ELR (cell line): ENCODE measurements around the gene VIPR1.

Experiments used
- DNase-seq: peaks from one replicate; pipeline ENCODE4 v3.0.0-alpha.2; 2015; ENCODE audit warnings: low read depth

Gene VIPR1

DNA sequence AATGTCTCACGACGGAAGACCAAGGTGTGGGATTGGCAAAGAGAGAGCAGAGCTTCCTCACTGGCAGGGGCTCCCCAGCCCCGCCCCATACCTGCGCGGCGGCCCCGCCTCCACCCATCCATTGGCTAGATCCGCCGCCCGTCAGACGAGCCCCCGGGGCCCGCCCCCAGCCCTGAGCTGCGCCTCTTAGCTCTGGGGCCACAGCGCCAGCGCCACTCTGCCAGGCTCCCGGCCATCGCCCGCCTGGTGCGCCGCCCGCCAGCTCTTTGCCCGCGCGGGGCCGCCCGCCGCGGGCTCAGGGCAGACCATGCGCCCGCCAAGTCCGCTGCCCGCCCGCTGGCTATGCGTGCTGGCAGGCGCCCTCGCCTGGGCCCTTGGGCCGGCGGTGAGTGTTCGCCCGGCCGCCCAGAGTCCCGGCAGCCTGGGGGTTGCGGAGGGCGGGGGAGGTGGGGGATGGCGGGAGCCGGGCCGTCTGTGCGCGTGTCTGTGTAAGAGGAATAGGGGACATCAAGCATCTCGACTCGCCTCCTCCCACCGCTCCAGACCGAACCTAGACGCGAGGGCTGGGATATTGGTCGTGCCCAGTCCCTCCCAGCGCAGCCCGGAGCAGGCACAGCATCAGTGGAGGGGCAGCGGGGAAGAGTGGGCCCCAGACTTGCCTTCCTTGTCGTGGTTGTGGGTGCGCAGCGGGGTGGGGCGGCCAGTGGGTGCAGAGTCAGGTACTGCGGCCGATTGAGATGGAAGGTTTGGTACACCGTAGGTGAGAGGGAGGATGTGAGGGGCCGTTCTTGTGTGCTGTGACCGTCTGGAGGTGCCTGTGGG, at the start of gene VIPR1:
Gene VIPR1, plus strand, starts transcription at position 215 of the 822 bp plus-strand sequence. Its CDS starts 93 bp downstream, at position 308.
- peak; percentile 22 for DNase-seq

DNA sequence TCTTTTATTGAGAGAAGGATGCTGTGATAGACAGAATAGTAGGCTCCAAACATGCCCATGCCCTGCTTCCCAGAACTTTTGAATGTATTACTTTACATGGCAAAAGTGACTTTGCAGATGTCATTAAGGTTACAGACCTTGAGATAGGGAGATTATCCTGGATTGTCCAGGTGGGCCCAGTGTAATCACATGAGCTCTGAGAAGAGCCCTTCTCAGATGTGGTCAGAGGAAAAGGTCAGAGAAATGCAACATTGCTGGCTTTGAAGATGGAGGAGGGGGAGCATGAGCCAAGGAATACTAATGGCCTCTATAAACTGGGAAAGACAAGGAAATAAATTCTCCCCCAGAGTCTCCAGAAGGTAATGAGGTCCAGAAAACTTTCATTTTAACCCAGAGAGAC, 46.2 kb upstream of the VIPR1 start:
- DNase-seq: no peak

DNA sequence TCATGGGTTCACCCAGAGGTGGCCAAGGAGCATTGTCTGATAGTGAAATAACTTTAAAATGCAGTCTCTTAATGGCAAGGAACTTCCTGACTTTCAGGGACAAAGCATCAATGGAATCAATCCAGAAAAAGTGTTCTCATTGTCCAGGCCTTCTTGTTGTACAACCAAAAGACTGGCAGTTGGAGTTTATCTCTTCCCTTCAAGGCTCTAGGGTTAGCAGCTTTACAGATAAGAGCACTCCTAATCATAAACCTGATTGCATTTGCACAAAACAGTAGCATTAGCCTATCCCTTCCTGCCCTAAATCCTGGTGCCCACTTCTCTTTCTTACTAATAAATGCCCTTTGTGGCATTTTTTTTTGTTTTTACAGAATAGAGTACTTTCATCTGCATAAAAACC, 43.3 kb upstream of the VIPR1 start:
- no peak for DNase-seq

- no peak for DNase-seq
Observed at GRCh38 chr3:42461762-42462161, 40.7 kb upstream of the VIPR1 start.

DNA sequence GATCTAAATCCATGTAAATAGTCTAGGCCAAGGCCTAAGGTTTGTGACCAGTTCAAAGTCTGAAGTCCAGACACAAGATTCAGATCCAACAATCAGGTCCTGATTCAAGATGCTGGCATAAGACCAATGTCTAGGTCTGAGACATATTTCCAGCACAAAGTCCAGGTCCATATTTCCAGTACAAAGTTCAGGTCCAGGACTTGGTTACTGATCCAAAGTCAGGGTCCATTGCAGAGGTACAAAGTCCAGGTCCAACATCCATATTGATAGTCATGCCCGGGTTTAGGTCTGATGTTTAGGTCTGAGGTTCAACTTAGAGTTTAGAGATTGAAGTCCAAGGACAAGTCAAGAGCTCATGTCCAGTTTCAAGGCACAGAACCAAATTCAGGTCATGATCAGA, 39.4 kb upstream of the VIPR1 start:
- DNase-seq: no peak

- DNase-seq: no peak
Observed at GRCh38 chr3:42468111-42468510, 34.3 kb upstream of the VIPR1 start.

GRCh38 chr3:42472555-42472954, 29.9 kb upstream of the VIPR1 start:
- DNase-seq: no peak

DNA sequence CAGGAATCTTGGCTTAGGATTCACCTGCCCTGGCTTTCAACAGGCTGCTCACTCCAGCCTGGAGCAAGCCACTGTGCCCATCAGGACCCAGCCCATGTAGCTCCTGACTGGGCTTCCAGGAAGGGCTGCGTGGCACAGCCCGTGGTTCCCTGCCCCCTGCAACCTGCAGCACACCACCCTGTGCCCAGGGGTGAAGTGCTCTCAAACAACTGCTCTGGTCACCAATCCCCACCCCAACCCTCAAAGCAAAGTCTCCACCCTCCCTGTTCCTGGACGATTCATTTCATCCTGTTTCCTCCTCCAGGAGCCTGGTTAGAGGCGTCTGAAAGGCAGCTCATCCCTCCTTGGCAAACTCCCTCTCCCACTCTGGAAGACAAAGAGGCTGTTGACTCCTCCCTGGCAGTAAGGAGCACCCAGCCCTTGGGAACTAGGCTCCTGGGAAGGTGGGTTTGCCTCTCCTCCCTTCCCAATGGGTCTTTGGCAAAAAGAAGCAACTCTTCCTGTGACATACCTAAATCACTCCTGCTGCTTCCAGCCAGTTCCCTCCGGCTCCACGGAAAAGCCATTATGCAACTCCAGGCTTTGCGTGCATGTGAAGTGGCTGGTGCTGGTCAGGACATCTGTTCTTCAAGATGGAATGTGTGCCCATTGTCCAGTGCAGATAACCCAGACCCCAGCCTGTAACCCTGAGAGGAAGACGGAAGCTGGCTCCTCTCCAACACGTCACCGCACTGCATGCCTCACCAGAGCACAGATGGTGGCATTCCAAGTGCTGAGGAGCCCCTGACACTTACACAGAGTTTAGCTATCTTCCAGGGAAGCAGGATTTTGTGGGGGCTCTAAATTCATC, 29.1 kb upstream of the VIPR1 start:
- peak; percentile 51 for DNase-seq

DNA sequence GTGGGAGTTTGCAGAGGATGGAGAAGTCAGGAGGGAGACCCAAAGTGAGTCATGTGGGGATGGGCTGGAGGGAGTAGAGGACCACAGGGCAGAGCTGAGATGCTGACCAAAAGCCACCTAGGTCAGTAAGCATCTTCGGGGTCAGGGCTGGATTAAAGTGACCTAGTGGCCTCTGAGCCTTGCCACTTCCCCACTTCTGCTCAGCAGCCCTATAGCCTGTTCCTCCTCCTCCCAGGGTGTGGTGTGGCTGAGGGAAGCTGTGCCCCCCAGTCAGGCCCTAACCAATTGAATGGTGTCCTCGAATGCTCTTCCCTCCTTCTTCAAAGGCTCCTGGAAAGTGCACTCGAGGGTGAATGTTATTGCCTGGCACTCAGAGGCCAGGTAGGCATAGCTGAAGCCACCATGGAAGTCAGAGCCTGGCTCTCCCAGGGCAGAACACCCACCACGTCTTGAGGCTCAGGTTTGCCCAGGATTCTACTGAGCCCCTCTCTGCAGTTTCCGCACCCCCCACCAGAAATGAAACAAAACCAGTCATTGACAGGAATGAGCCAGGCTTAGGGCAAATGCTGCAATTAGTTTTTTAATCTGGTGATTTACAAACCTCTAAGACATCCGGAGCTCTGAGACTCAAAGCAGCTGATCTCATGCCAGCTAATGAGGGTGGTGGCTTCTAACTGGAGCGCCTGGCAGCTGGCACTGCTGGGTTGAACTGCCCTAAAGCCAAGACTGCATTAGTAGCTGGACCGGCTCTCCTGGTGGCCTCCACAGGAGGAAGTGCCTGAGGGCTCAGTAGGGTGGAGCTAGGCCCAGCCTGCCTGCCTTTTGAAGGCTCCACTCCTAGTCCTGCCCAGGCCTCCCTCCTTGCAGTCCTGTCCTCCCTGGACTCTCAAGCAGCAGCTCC, 26.0 kb upstream of the VIPR1 start:
- DNase-seq: no peak

DNA sequence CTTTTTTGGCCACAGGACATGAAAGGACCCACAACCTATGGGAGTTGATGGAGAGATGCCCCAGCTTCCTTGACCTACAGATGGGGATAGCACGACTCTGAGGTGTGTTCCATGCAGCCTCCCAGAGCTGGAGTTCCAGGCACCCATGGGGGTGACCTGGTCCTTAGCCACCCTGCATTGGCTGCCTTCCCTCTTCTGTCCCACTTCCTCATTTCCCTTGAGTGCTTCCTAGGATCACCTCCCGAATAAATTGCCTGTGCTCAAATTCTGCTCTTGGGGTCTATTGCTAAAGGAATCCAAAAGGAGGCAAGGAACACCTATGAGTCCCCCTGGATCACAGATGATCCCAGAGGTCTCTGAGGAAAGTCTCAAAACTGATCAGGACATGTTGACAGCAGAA, 24.7 kb upstream of the VIPR1 start:
- DNase-seq: no peak

- no peak for DNase-seq
Observed at GRCh38 chr3:42478830-42479229, 23.6 kb upstream of the VIPR1 start.

GRCh38 chr3:42486814-42487565, 15.5 kb upstream of the VIPR1 start:
- DNase-seq: no peak

DNA sequence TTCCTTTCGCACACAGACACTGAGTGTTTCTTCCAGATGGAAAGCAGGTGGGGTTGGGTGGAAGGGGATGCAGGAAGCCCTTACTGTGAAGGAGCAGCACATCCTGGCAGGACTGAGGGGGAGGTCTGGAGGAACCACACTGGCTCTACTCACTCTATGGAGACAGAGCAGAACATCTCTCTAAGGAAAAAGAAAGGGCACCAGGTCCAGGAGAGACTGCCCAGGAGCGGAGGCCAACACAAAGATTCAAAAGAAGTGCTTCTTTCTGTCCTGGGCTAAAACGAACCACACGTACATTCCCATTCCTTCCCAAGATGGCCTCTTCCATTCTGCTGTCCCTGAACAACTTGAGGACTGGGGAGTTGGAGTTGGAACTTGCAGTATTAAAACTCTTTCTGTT, 13.8 kb upstream of the VIPR1 start:
- DNase-seq: no peak

DNA sequence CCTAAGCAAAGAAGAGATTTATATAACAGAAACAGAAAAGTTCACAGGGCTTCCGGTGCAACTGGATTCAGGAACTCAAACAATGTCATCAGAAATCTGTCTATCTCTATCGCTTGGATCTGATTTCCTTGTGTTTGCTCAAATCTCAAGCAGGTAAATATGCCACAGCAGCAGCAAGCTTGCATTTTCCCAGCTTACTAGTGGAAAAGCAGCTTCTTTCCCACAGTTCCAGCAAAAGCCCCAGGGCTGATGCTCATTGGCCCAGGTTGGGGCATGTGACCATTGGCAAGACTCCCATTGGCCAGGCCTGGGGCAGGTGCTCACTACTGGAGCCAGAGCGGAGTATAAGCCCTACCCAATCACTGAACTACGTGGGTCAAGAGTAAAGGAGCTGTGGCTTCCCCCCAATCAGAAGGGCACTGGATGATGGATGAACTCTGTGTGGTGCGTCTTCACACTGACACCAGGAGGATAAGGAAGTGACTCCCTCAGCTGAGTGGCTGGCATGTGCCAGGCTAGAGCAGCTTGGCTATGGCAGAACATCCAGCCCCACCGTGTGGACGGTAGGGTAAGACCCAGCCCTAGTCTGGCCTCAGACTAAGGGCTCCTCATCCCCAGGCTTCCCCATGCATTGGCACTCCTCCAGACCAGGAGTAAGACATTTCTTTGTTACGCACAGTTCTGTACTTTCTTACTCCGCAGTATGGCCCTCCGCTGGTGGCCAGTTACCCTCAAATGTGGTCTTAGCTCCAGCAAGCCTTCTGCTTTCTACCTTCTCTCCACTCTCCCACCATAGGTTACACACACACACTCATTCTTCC, 13.1 kb upstream of the VIPR1 start:
- DNase-seq: no peak

- no peak for DNase-seq
Observed at GRCh38 chr3:42489937-42490227, 12.6 kb upstream of the VIPR1 start.

DNA sequence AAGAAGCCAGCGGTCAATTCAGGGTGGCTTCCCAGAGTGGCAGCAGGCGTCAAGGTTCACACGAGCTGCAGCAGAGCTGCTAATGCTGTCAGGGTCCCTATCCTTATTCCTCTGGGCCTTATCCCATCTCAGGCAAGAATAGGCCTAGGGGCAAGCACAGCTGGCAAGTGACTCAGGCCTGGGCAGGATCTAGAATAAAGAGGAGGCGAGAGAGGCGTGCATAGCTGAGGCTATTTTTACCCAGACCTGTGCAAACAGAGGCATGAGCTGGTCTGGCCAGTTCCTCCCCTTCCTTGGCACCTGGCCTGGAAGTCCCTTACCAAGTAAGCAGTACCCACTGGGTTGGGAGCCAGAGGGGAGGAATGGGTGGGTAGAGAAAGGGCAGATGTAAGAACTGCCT, 12.2 kb upstream of the VIPR1 start:
- DNase-seq: peak; percentile 48

GRCh38 chr3:42491881-42492507, 10.4 kb upstream of the VIPR1 start:
- no peak for DNase-seq

GRCh38 chr3:42492508-42493080, 9.8 kb upstream of the VIPR1 start:
- no peak for DNase-seq

DNA sequence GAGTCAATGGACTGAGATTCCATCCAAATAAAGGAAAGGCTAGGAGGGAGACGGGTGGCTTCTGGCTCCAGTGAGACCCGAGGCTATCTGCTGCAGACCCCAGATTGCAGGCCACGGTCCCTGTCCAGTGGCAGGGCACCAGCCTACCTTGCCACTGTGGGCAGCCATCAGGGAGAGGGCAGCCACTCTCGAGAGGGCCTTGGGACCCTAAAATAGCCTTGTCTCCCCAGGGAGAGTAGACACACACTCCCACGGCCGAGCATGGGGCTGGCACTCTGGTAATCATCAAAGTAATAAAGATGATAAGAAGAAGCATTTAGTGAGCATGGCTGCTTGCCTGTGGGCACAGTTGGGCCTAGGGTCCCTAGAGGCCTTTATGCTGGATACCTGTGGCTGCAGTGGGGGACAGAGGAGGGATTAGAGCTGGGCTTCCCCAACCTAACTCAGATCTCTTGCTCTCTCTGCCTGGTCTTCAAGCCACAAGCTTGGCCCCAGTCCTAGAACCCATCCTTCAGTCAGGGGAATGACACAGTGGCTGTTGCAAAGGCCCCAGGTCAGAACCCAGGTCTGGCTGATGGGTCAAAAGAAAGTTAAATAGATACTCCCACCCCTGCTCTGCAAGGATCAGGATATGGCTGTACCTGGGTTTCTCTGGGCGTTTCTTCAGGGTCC, 9.2 kb upstream of the VIPR1 start:
- DNase-seq: no peak

- DNase-seq: no peak
Observed at GRCh38 chr3:42493798-42494151, 8.7 kb upstream of the VIPR1 start.
